ENCODE data around the gene EGF.
A peak's percentile ranks its signal among the peaks of the same experiment; 100 is the strongest.
"Not testable (repeated sequence)": the region's sequence is repeated elsewhere in the genome, so short reads cannot be mapped to it uniquely, and the experiment has no call there.

The EGF gene

DNA sequence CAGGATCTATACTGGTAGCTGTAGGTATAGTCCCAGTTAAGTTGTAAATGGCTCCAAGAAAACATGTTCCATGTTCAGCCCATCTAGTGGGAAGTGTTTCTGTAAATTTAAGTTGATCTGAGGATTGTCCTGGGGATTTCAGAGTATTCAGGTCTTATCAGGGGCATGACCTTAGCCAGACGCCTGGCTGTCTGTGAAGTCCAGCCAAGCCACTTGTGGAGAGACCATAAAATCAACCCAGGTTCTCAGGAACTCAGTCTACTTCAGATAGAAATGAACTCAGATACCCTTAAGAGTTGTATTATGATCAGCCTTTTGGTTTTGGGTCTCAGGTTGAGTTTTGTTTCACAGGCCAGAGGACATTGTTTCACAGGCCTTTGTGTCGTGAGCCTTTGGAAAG, 95.9 kb downstream of the EGF start:
- in situ Hi-C loops (cut with MboI; ENCODE audit: low pct_unique_long_range_greater_than_20kb, low sequenced_read_pairs) = loop anchor here (10.0 kb wide), 1 partner anchor 516 kb away; no protein-coding TSS in a partner anchor
- DNase-seq = no peak

DNA sequence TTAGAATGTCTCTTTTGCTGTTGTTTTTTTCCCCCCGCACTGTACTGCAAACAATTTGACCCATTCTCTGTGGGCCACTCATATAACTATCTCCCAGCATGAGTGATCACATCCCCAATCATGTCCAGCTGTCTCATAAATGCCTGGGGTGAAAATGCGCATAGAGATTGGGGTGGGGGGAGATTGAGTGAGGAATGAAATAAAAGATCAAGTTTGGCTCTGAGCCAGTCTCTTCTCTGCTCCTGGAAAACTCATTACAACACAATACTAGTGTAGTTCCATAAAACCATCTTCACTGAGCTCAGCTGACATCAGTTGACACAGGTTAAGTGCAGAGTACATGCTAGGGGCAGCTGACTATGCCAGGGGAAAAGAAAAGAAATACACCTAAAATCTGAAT, 96.9 kb downstream of the EGF start:
- DNase-seq = no peak
- in situ Hi-C loops (cut with MboI; ENCODE audit: low pct_unique_long_range_greater_than_20kb, low sequenced_read_pairs) = loop anchor here (10.0 kb wide), 1 partner anchor 515 kb away; no protein-coding TSS in a partner anchor

DNA sequence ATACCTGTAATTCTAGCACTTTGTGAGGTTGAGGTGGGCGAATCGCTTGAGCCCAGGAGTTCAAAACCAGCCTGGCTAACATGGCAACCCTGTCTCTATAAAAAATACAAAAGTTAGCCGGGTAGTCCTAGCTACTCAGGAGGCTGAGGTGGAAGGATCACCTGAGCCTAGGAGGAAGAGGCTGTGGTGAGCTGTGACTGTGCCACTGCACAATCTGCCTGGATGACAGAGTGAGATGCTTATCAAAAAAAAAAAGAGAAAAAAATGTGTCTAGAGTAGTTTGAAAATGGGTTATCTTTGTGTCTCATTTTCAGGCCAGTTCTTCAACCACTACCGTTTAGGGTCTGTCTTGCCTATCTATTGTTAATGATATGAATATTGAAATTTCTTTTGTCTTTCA, 98.1 kb downstream of the EGF start:
- DNase-seq = no peak
- in situ Hi-C loops (cut with MboI; ENCODE audit: low pct_unique_long_range_greater_than_20kb, low sequenced_read_pairs) = no loop called here

GRCh38 chr4:110012917-110013316, 100.2 kb downstream of the EGF start:
- in situ Hi-C loops (cut with MboI; ENCODE audit: low pct_unique_long_range_greater_than_20kb, low sequenced_read_pairs) = no loop called here
- DNase-seq = no peak

- in situ Hi-C loops (cut with MboI; ENCODE audit: low pct_unique_long_range_greater_than_20kb, low sequenced_read_pairs) = no loop called here
- DNase-seq = no peak
Observed at GRCh38 chr4:110014233-110014632, 101.5 kb downstream of the EGF start.

DNA sequence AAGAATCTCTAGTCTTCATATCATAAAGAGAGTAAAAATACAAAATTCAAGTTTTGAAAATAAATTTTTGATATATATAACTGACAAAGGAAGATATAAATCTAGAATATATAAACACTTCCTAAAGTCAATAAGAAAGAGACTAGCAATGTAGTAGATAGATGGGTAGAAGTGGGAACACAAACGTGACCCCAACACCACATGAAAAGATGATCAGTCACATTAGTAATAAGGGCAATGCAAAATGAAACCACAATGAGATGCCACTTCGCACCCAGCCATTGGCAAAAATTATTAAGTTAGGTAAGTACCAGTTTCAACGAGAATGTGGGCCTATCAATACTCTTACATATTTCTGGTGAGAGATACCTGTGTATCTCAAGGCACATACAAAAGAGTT, 106.5 kb downstream of the EGF start:
- in situ Hi-C loops (cut with MboI; ENCODE audit: low pct_unique_long_range_greater_than_20kb, low sequenced_read_pairs) = no loop called here

DNA sequence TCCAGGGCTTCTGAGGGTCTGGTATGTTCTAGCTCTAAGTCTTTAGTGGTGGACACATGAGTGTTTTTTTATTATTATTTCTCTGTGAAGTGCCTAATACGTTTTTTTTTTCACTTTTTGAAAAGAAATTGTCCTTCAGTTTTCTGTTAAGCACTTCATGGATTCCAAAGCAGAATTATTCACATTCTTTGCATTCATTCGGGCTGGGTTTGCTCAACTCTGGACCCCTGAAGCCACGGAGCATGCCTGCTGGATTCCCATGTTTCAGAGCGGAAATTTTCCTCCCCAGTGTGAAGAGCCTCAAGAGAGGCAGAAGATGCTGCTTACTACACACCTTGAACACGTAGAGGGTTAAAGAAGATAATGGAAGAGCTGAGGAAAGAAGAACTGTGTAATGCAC, 107.5 kb downstream of the EGF start:
- no peak for DNase-seq
- in situ Hi-C loops (cut with MboI; ENCODE audit: low pct_unique_long_range_greater_than_20kb, low sequenced_read_pairs) = no loop called here

More for the DNA sequence above, 106.5 kb downstream of the EGF start:
- DNase-seq = no peak

DNA sequence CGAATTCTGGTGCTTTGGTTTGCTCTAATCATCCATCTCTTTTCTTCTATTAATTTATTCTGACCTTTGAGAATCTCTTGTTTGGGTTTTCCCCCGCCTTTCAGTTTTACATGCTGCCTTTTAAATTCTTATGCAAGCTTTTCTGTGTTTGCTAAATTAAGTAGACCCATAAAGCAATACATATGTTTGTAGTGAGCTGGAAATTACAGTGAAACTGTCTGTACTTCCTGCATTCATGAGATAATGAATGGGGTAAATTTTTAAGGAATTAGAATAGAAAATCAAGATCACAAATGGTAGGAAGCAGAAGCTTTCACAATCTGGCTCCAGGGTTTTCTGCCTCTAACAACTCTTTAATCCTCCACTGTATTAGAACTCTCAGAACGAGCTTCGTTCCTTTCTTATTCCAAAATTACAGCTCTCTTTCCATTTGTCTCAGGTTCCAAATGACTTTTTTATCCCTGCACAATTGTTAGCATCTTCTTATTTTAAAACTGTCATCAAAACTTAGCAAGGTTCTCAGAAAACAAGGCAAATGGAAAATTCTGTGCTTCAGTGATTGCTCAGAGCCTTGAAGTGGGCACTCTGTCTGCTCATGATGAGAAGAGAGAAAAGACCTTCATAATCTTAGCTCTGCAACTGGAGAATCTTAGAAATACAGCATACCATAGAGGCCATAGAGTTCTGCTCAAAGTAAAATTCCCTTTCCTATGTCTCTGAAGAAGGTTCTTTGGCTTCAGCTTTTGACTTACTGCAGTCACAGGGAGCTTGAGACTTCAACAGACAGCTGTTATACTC, 108.2 kb downstream of the EGF start:
- in situ Hi-C loops (cut with MboI; ENCODE audit: low pct_unique_long_range_greater_than_20kb, low sequenced_read_pairs) = no loop called here
- no peak for DNase-seq

DNA sequence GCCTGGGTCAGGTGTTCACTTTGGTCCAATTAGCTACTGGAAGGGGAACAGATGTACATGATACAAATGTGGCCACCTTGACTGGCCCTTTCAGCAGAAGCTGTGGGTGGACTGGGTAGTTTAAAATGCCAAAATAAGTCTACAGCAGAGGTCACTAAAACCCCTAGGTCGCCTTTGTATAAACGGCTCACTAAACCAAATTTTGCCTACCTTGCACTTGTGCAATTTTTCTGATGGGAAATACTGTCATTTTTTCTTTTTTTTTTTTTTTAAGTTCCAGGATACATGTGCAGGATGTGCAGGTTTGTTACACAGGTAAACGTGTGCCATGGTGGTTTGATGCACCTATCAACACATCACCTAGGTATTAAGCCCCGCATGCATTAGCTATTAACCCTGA, 109.8 kb downstream of the EGF start:
- no peak for DNase-seq
- in situ Hi-C loops (cut with MboI; ENCODE audit: low pct_unique_long_range_greater_than_20kb, low sequenced_read_pairs) = no loop called here

GRCh38 chr4:110025056-110025455, 112.4 kb downstream of the EGF start:
- no peak for DNase-seq
- in situ Hi-C loops (cut with MboI; ENCODE audit: low pct_unique_long_range_greater_than_20kb, low sequenced_read_pairs) = no loop called here

- in situ Hi-C loops (cut with MboI; ENCODE audit: low pct_unique_long_range_greater_than_20kb, low sequenced_read_pairs) = no loop called here
- DNase-seq = no peak
Observed at GRCh38 chr4:110025718-110026117, 113.0 kb downstream of the EGF start.

DNA sequence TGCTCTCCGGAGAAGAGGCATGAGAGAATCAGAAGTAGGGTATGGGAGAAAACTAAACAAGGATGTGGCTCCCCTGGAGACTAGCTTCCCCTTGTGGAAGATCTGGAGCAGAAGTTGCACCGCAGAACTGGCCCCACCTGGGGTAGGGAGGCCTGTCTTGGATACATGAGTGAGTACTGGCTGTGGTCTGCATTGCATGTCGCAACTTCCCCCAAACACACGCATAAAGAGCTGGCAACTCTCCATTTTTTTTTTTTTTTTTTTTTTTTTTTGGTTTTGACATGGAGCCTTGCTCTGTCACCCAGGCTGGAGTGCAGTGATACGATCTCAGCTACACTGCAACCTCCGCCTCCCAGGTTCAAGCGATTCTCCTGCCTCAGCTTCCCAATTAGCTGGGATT, 119.9 kb downstream of the EGF start:
- in situ Hi-C loops (cut with MboI; ENCODE audit: low pct_unique_long_range_greater_than_20kb, low sequenced_read_pairs) = no loop called here

GRCh38 chr4:110033355-110034025, 120.8 kb downstream of the EGF start:
- in situ Hi-C loops (cut with MboI; ENCODE audit: low pct_unique_long_range_greater_than_20kb, low sequenced_read_pairs) = no loop called here
- no peak for DNase-seq

More for the DNA sequence above, 119.9 kb downstream of the EGF start:
- peak; percentile 88 for DNase-seq

DNA sequence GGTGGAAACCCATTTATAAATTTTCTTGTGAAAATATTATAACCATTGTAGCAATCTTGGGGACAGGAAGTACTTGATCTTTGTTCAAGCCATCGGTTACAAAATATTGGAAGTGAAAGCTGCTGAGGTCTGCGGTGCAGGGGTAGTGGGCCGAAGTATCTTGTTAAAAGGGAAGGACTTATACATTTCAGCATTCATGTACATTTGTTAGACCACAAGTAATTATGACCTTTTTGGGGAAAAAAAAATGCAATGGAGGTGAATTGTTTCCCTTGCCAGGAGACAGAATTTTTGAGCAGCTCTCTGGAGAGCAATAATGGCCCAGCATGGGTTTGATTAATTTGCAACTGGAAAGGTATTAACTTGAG, 121.3 kb downstream of the EGF start:
- peak; percentile 61 for DNase-seq
- in situ Hi-C loops (cut with MboI; ENCODE audit: low pct_unique_long_range_greater_than_20kb, low sequenced_read_pairs) = no loop called here

DNA sequence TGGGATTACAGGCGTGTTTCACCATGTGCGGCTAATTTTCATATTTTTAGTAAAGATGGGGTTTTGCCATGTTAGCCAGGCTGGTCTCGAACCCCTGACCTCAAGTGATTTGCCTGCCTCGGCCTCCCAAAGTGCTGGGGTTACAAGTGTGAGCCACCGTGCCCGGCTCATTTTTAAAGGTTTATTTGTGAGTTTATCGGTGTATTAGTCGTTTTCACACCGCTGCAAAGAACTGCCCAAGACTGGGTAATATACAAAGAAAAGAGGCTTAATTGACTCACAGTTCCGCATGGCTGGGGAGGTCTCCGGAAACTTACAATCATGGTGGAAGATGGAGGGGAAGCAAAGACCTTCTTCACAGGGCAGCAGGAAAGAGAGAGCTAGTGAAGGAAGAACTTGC, 126.5 kb downstream of the EGF start:
- in situ Hi-C loops (cut with MboI; ENCODE audit: low pct_unique_long_range_greater_than_20kb, low sequenced_read_pairs); DNase-seq: not testable (repeated sequence)

DNA sequence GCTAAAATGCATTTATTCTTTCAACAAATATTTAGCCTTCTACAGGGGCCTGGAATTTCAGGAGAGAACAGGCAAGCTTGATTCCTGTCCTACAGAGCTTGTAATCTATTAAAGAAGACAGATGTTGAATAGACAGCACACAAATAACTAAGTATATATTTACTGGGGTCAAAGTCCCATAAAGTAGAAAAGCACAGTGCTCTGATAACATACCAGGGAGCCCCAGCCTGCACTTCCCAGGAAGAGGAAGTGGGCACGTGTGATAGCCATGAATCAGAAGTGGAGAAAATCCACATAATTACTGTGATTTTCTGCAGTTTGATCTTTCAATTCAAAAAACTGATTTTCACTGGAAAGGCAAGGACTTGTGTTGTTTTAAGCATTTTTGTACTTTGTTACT, 129.1 kb downstream of the EGF start:
- in situ Hi-C loops (cut with MboI; ENCODE audit: low pct_unique_long_range_greater_than_20kb, low sequenced_read_pairs) = no loop called here
- DNase-seq = no peak

DNA sequence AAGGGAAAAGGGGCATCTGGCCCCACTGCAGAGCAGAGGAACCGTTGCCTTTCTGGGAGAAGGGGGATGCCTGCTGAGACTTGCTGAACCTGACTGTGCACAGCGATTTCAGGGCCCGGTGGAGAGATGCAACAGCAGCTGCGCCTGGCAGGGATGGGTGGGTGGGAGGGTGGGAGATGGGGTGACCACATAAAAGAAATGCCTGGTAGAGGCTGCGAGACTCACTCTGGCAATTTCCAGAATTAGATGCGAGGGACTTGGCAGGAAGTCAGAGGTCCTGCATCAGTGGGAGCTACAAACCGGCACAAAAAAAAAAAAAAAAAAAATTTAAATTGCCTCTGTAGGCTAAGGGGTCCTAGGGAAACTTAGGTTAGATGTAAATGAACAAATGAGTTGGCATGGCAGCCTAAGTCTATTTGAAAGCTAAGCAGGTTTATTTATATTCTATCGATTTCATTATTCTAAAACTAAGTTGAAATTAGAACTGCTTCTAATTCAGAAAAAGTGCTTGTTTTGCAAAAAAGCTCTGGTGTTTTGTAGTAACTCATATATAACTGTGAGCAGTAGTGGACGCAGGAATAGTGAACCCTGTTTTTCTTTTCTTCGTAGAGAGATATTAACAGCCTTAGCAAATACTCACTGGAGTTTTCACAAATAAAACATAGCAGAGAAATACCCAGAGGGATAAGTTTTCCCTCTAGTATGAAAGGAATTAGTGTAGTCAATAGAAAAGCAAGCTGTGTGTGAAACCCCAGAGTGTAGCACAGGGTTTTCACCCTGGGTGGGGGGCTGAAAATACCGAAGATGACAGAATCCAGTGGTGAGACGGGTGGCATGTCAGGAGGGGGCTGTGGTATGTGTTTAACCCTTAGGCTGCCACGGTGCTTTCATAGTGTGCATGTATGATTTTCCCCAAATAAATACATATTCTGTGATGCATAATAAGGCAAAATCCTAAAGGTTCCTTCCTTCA, 130.1 kb downstream of the EGF start:
- in situ Hi-C loops (cut with MboI; ENCODE audit: low pct_unique_long_range_greater_than_20kb, low sequenced_read_pairs) = no loop called here
- no peak for DNase-seq

DNA sequence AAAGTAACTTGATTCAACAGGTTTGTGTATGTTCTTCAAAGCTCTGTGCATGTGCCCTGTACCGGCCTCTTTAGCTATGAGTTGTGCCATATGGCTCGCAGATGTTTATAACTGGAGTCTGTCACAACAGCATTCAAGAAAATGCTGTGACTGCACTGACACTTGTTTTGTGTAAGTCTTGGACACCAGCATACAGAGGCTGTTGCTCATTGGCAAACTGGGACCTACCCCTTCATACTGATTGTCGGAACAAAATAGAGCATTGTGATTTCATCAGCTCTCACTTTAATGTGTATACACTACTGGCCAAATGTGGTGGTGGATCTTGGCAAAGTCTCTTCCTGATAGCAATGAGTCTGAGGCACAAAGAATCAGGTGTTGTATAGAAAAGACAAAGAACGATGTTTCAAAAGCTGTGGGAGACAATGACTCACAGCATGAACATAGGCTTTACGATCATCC, 133.9 kb downstream of the EGF start:
- in situ Hi-C loops (cut with MboI; ENCODE audit: low pct_unique_long_range_greater_than_20kb, low sequenced_read_pairs) = no loop called here
- DNase-seq = no peak
